C4-2B (cell line): ENCODE results near the gene ALKBH5.
A peak's percentile ranks its signal among the peaks of the same experiment; 100 is the strongest.

Experiments used
- H3K27ac ChIP-seq: fragments of 450-650 bp; 2 replicates; pipeline ENCODE4 v1.5.1; 2017
- ZFX ChIP-seq: fragments of 450-650 bp; IDR thresholded peaks from 2 replicates; pipeline ENCODE4 v1.6.1; 2017
- TF ChIP-seq, protein P1 (sequence below): fragments of 450-650 bp; conservative IDR thresholded peaks from 2 replicates; pipeline ENCODE4 v1.5.1; 2017; ENCODE audit warnings: mild to moderate bottlenecking

Gene ALKBH5

DNA sequence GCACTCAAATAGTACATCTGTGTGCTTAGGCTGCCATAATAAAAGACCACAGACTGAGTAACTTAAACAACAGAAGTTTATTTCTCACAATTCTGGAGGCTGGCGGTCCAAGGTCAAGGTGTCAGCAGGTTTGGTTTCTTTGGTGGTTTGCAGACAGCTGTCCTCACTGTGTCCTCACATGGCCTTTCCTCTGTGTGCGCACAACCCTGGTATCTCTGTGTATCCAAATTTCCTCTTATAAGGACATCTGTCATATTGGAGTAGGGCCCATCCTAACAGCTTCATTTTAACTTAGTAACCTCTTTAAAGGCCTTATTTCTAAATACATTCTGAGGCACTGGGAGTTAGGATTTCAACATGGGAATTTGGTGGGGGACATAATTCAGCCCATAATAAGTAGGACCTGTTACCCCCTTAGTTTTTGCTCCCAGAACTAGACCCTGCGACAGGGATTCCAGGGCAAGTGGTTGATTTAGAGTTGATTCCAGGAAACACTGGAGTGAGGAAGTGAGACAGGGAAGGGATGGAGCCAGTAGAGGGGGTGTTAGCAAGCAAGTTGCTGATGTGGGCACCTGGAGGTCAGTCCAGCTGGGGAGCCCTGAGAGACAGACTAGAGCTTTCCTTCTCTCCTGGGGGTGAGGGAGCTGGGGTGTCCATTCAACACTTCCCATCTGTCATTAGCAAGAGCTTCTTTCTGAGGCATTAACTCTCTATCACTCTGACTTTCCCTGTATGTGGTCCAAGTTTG, 10.9 kb upstream of the ALKBH5 start:
- no peak for TF ChIP-seq ZFX
- H3K27ac ChIP-seq, result no peak overlapping the region

DNA sequence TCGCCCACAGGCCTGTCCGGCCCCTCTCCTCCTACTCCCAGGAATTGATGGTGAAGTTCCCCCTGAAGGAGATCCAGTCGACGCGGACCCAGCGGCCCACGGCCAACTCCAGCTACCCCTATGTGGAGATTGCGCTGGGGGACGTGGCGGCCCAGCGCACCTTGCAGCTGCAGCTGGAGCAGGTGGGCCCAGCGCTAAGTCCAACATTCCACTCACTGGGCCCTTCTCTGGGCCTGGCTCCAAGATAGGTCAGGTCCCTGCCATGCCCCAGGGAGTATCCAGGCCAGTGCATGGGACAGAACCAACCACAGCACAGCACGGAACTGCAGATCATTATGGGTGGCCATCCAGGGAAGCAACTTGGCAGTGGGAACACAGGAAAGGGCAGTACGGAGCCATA, 9.9 kb upstream of the ALKBH5 start:
- TF ChIP-seq ZFX, result no peak
- TF ChIP-seq, protein P1, sequence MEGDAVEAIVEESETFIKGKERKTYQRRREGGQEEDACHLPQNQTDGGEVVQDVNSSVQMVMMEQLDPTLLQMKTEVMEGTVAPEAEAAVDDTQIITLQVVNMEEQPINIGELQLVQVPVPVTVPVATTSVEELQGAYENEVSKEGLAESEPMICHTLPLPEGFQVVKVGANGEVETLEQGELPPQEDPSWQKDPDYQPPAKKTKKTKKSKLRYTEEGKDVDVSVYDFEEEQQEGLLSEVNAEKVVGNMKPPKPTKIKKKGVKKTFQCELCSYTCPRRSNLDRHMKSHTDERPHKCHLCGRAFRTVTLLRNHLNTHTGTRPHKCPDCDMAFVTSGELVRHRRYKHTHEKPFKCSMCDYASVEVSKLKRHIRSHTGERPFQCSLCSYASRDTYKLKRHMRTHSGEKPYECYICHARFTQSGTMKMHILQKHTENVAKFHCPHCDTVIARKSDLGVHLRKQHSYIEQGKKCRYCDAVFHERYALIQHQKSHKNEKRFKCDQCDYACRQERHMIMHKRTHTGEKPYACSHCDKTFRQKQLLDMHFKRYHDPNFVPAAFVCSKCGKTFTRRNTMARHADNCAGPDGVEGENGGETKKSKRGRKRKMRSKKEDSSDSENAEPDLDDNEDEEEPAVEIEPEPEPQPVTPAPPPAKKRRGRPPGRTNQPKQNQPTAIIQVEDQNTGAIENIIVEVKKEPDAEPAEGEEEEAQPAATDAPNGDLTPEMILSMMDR, result no peak
- H3K27ac ChIP-seq, result no peak overlapping the region

DNA sequence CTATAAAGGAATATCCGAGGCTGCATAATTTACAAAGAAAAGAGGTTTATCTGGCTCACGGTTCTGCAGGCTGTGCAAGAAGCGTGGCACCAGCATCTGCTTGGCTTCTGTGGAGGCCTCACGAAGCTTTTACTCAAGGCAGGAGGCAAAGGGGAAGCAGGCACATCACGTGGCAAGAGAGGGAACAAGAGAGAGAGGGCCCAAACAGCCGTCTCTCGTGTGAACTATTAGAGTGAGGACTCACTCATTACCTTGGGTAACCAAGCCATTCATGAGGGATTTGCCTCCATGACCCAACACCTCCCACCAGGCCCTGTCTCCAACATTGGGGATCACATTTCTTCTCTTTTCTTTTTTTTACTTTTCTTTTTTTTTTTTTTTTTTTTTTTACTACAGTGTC, 7.5 kb upstream of the ALKBH5 start:
- TF ChIP-seq ZFX, result no peak
- TF ChIP-seq, protein P1, result no peak
- H3K27ac ChIP-seq, result no peak overlapping the region

DNA sequence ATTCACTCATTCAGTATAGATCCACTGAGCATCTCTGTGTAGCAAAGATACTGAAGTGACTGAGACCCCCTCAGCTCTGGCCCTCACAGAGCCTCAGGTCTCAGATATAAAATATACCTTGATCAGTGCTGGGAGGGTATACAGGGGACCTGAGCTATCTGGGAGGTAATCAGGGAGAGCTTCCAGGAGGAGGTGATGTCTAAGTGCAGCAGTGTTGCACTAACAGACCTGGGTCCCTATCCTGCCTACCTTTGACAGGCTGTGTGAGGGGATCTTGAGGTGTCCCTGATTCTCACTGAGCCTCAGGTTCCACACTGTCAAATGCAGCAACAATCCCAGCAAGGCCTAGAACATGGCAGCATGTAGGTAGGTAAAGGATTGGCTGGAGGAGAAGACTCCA, 6.5 kb upstream of the ALKBH5 start:
- no peak overlapping the region for H3K27ac ChIP-seq
- TF ChIP-seq, protein P1, result no peak
- TF ChIP-seq ZFX, result no peak

DNA sequence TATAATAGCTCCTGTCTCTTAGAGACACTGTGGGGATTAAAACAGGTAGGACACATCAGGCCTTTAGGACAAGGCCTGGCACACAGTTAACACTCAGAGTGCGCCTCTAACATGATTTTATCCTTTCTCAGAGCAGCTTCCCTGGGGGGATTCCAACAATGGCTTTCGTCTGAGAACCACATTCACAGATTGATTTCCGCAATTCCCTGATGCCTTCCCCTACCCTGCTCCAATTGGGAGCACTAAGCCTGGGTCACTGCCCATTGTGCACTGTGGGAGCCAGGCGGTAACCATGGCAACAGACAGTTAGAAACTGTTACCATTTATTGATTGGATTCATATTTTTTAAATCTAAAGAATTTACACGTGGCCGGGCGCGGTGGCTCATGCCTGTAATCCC, 5.9 kb upstream of the ALKBH5 start:
- TF ChIP-seq, protein P1, result no peak
- TF ChIP-seq ZFX, result no peak
- H3K27ac ChIP-seq, result no peak overlapping the region

DNA sequence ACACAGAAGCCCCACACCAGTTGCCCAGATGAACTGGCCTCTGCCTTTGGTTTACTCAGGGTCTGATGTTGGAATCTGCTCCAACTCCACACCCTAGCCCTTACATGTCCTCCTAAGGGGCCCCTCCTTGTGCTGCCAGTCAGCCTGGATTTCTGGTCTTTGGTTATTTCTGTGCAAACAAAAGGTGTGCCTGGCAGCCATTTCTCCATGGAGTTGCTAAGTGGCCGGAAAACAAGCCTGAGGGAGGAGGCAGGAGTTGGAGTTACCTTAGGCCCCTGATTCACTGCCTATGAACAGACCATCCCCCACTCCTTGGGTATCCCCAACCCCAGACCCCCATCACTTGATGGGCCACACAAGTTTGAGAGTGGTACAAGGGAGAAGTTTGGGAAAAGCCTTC, 4.4 kb upstream of the ALKBH5 start:
- H3K27ac ChIP-seq, result no peak overlapping the region
- no peak for TF ChIP-seq ZFX
- TF ChIP-seq, protein P1, result no peak

DNA sequence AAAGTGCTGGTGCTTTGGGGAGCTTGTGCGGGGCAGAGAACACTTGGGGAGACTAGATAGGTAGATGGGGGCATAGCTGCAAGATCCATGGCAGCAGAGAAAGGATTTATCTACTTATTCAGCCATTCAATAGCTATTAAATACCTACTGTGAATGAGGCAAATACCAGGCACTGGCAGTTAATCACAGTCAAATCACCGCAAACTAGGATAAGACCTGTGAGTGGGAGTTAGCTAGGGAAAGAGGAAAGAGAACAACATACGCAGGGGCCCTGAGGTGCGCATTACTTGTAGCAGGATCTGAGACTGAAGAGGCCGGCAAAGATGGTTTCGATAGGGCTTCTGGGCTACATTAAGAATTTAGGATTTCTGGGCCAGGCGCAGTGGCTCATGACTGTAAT, 3.8 kb upstream of the ALKBH5 start:
- H3K27ac ChIP-seq, result no peak overlapping the region
- TF ChIP-seq ZFX, result no peak
- TF ChIP-seq, protein P1, result no peak

DNA sequence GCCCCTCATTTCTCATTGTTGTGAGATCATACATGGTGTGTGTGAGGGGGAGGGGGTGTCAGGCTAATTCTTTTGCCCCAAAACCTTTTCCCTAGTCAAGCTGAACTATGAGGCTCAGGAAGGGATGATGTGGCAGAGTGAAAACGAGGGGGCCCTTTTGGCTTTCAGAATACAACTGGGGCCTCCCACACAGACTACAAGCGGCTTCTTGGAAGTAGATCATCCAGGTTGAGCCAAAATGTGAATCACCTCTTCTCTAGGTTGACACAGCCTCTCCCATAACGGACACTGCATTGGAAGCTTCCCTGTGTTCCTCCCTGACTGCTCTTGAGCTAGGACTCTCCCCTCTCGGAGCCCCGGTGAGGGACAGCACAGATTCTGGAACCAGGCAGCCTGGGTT, 2.3 kb upstream of the ALKBH5 start:
- TF ChIP-seq, protein P1, result no peak
- TF ChIP-seq ZFX, result no peak
- H3K27ac ChIP-seq, result peak overlapping the region; percentile 98
